GM18870 (cell line): ENCODE results near the gene MISP.

ENCODE experiments used
- ATAC-seq: cut with Tn5 transposase; IDR thresholded peaks from one replicate; pipeline ENCODE4 v1.9.1; 2021; ENCODE audit warnings: moderate library complexity; ENCODE audit not compliant: unreplicated experiment

The MISP gene

GRCh38 chr19:806815-807421 is 56.0 kb downstream of the MISP start:
- ATAC-seq, result no peak

GRCh38 chr19:807627-808422 is 56.9 kb downstream of the MISP start:
- no peak for ATAC-seq

GRCh38 chr19:808423-808775 is 57.5 kb downstream of the MISP start:
- no peak for ATAC-seq

DNA sequence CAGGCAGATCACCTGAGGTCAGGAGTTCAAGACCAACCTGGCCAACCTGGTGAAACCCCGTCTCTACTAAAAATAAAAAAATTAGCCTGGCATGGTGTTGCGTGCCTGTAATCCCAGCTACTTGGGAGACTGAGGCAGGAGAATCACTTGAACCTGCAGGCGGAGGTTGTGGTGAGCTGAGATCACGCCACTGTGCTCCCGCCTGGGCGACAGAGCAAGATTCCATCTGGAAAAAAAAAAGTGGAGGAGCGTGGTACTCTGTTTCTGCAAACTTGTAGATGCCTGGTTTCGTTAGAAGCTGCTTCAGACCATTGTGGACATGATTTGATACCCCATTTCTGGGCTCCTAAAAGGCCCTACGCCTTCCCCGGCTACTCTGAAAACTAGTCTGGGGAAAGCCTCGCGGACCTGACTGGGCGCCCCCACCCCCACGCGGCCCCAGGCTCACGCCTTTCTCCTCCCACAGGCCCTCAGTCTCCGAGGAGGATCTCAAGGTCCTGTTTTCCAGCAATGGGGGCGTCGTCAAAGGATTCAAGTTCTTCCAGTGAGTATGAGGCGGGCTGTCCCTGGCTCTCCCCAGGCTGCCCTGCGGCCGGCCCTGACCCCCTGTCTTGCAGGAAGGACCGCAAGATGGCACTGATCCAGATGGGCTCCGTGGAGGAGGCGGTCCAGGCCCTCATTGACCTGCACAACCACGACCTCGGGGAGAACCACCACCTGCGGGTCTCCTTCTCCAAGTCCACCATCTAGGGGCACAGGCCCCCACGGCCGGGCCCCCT is 59.4 kb downstream of the MISP start:
- no peak for ATAC-seq

DNA sequence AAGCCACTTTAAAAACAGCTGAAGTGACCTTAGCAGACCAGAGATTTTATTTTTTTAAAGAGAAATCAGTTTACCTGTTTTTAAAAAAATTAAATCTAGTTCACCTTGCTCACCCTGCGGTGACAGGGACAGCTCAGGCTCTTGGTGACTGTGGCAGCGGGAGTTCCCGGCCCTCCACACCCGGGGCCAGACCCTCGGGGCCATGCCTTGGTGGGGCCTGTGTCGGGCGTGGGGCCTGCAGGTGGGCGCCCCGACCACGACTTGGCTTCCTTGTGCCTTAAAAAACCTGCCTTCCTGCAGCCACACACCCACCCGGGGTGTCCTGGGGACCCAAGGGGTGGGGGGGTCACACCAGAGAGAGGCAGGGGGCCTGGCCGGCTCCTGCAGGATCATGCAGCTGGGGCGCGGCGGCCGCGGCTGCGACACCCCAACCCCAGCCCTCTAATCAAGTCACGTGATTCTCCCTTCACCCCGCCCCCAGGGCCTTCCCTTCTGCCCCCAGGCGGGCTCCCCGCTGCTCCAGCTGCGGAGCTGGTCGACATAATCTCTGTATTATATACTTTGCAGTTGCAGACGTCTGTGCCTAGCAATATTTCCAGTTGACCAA is 60.1 kb downstream of the MISP start:
- no peak for ATAC-seq

- ATAC-seq, result no peak
These were observed 60.7 kb downstream of the MISP start for GRCh38 chr19:811506-812048.

- no peak for ATAC-seq
These were observed 61.3 kb downstream of the MISP start for GRCh38 chr19:812049-812746.

GRCh38 chr19:812747-813218 is 61.9 kb downstream of the MISP start:
- ATAC-seq, result no peak

DNA sequence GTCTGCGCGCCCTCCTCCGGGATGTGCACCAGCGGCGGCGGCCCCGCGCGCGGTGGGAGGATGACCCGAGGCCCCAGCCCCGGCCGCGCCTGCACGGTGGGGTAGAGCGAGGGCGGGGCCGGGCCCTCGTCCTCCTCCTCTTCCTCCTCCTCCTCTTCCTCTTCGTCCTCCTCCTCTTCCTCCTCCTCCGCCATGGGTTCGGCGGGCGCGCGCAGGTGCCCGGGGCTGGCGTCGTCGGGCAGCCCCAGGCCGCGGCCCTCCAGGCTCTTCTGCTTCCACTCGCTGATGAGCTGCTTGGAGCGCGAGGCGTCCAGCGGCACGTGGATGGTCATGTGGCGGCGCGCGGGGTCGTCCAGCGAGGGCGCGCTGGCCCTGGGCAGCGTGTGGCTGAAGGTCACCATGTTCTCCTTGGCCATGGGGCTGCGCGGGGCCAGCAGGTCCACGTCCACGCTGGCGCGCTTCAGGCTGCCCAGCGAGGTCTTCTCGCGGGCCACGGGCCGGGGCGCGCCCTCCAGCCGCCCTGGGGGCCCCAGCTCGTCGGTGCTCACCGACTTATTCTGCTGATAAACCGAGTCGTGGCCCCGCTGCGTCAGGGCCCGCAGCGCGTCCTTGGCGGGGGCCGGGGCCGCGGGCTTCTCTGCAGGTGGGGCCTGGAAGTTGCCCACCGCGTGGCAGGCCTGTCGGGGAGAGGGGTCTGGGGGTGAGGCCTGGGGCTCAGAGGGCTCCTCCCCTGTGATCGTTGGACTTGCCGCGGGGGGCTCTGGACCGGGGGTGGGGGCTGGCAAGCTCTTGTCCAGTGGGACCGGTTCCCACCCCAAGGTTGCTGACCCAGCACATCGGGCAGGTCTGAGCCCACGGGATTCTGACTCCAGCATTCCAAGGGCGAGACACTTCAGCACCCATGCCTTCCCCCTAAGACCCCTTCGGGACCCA is 62.6 kb downstream of the MISP start:
- ATAC-seq, result no peak
